Spleen (tissue), 7 donors: ENCODE measurements around the gene SSH2.

Experiments used
- CTCF ChIP-seq, 11 experiments: fragments of 200-600 bp in 7 of 11; fragments of 450-650 bp in 4 of 11; sonication (generic) in 4 of 11; IDR thresholded peaks in 8 of 11; conservative IDR thresholded peaks in 3 of 11; 1 replicate in 7 of 11; 2 replicates in 4 of 11; pipeline versions ENCODE4 v1.4.0 to v1.8.0; 2016 to 2021; ENCODE audit warnings: antibody characterized with exemption in 11 of 11, inconsistent platforms in 4 of 11, mild to moderate bottlenecking in 1 of 11
- POLR2A ChIP-seq, 3 donors: fragments of 450-650 bp; IDR thresholded peaks; one replicate each; pipeline ENCODE4 v1.5.1; 2017; ENCODE audit warnings: antibody characterized with exemption in 3 of 3, mild to moderate bottlenecking in 1 of 3
- POLR2AphosphoS5 ChIP-seq, 3 donors: sonication (generic); formaldehyde crosslinking; IDR thresholded peaks; one replicate each; pipeline ENCODE4 v1.5.1; 2017; ENCODE audit warnings: antibody characterized with exemption in 3 of 3
- donor health status: DM: no; HTN: no; CAD: no; lungs with moderate emphysema.
- donor health status: DM: no; HTN: no; CAD: no.
- donor health status: DM: no; HTN: no; CAD: no.

DNA sequence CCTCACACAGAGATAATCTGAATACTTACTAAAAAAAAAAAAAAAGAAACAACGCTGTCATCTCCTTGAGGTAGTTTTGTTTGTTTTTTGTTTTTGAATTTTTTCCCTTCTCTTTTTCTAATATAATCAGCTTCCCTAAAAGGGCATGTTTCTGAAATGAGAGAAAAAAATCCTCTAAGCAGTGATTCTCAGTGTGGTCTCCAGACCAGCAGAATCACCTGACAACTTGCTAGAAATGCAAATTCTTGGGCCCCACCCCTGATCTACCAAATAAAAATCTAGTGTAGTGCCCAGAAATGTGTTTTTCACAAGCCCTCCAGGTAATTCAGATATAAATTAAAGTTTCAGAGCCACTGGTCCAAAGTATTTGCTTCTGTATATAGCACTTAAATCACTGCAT is 65.4 kb downstream of the SSH2 start:
- no peak for TF ChIP-seq CTCF (IDR thresholded peaks at IDR 0.05 in 8 of 11, conservative IDR thresholded peaks at IDR 0.05 in 3 of 11)
- no peak for TF ChIP-seq POLR2AphosphoS5 (IDR thresholded peaks at IDR 0.05)
- no peak for TF ChIP-seq POLR2A (IDR thresholded peaks at IDR 0.05)
